PC-3 (cell line): ENCODE data around the gene TMEM131L. TPM values are rescaled to one million over a fixed set of nuclear protein-coding genes. Genes with fewer than 3 reads are reported as not detected.

Source experiments
- ATAC-seq: fragments of 200-7000 bp; cut with Tn5 transposase; 2 replicates; pipeline ENCODE4 v1.9.1; 2020; ENCODE audit warnings: mild to moderate bottlenecking, moderate library complexity
- BruUV-seq: library from RNA; stranded (reverse); fragments of 400-500 nt; replicated peaks from 2 replicates; lab custom pipeline; 2021; lab: Mats Ljungman, UMichigan
- CTCF ChIA-PET: fragments of 300-600 bp; sonication (Branson Sonifier 250); formaldehyde crosslinking; loops from one replicate; lab custom pipeline; 2022; ENCODE audit warnings: antibody characterized with exemption; lab: Charles Lee
- POLR2A ChIA-PET: fragments of 300-600 bp; sonication (Branson Sonifier 250); formaldehyde crosslinking; loops from one replicate; lab custom pipeline; 2022; ENCODE audit warnings: antibody characterized with exemption; ENCODE audit not compliant: unreplicated experiment; lab: Charles Lee
- DNase-seq: peaks from one replicate; pipeline ENCODE4 v3.0.0-alpha.2; 2015
- H2AFZ ChIP-seq: fragments of 300-600 bp; sonication (generic); 2 replicates; pipeline ENCODE4 v1.6.0; 2016; ENCODE audit warnings: antibody characterized with exemption, low read length
- H3F3A ChIP-seq: fragments of 300-600 bp; sonication (generic); one replicate; pipeline ENCODE4 v1.6.0; 2017; ENCODE audit warnings: antibody characterized with exemption, low read length, control low read depth, mild to moderate bottlenecking; ENCODE audit not compliant: unreplicated experiment
- H3K27ac ChIP-seq: fragments of 300-600 bp; sonication (generic); 2 replicates; pipeline ENCODE4 v1.5.1; 2016; ENCODE audit warnings: mild to moderate bottlenecking, low read length
- H3K27me3 ChIP-seq: fragments of 300-600 bp; sonication (generic); 2 replicates; pipeline ENCODE4 v1.6.1; 2016; ENCODE audit warnings: low read length, mixed read lengths
- H3K36me3 ChIP-seq: fragments of 300-600 bp; sonication (generic); 2 replicates; pipeline ENCODE4 v1.6.1; 2016; ENCODE audit warnings: low read depth, mixed run types, low read length, mixed read lengths
- H3K4me1 ChIP-seq: fragments of 300-600 bp; sonication (generic); 2 replicates; pipeline ENCODE4 v1.5.1; 2016; ENCODE audit warnings: low read length; ENCODE audit not compliant: insufficient read depth
- H3K4me2 ChIP-seq: fragments of 300-600 bp; sonication (generic); 2 replicates; pipeline ENCODE4 v1.6.0; 2016; ENCODE audit warnings: low read length
- H3K4me3 ChIP-seq: fragments of 300-600 bp; sonication (generic); 2 replicates; pipeline ENCODE4 v1.5.1; 2016; ENCODE audit warnings: mild to moderate bottlenecking, low read length, mixed read lengths
- H3K79me2 ChIP-seq: fragments of 300-600 bp; sonication (generic); 2 replicates; pipeline ENCODE4 v1.6.1; 2017; ENCODE audit warnings: low read length, mixed read lengths
- H3K9ac ChIP-seq: fragments of 300-600 bp; sonication (generic); 2 replicates; pipeline ENCODE4 v1.6.0; 2016; ENCODE audit warnings: mild to moderate bottlenecking, low read length
- H3K9me2 ChIP-seq: fragments of 300-600 bp; sonication (generic); replicated peaks from 2 replicates; pipeline ENCODE4 v1.6.1; 2016; ENCODE audit warnings: mixed run types, low read length, mixed read lengths
- H3K9me3 ChIP-seq: fragments of 300-600 bp; sonication (generic); 2 replicates; pipeline ENCODE4 v1.6.1; 2016; ENCODE audit warnings: low read length, mixed read lengths
- H4K20me1 ChIP-seq: fragments of 300-600 bp; sonication (generic); 2 replicates; pipeline ENCODE4 v1.6.1; 2016; ENCODE audit warnings: low read length, mixed read lengths
- CTCF ChIP-seq: fragments of 300-600 bp; sonication (generic); conservative IDR thresholded peaks from 2 replicates; pipeline ENCODE4 v1.5.1; 2017; ENCODE audit warnings: antibody characterized with exemption, low read depth, mild to moderate bottlenecking, low read length
- EZH2 ChIP-seq: fragments of 300-600 bp; sonication (generic); IDR thresholded peaks from one replicate; pipeline ENCODE4 v1.6.1; 2017; ENCODE audit warnings: antibody characterized with exemption, mild to moderate bottlenecking, low read length; ENCODE audit not compliant: unreplicated experiment
- EZH2phosphoT487 ChIP-seq: fragments of 300-600 bp; sonication (generic); IDR thresholded peaks from 2 replicates; pipeline ENCODE4 v1.6.1; 2018; ENCODE audit warnings: mild to moderate bottlenecking, antibody characterized with exemption, low read length, borderline replicate concordance
- intact Hi-C: fragments of 100-400 bp; cut with micrococcal nuclease; formaldehyde crosslinking; loops from 2 replicates; pipeline ENCODE4 v1.9.0; 2023
- total RNA-seq: library from RNA; depleted of rRNA; stranded (reverse); fragments of >200 nt; gene quantifications from 2 replicates; pipeline ENCODE4 v1.2.3, GENCODE V29; 2014

TMEM131L gene
- total RNA-seq, 1 experiment from 2014 or later = 7.7 TPM

- no peak overlapping the region for H3K9ac ChIP-seq
- BruUV-seq = no TSS peak
- no peak overlapping the region for H3K4me3 ChIP-seq
- H2AFZ ChIP-seq = no peak overlapping the region
- H3K4me1 ChIP-seq = no peaks in the 10 kb centered on the region; the same call in 1 of the 2 replicates
- ChIA-PET POLR2A (no interaction called here), CTCF (no interaction called here)
- H3K27ac ChIP-seq = no peak overlapping the region
- H3K9me2 ChIP-seq = no peaks in the 10 kb centered on the region
- ATAC-seq = no peak
- TF ChIP-seq EZH2 (no peak), EZH2phosphoT487 (no peak), CTCF (no peak)
- H3K36me3 ChIP-seq = no peaks in the 10 kb centered on the region
- no peaks in the 10 kb centered on the region for H3F3A ChIP-seq
- H3K27me3 ChIP-seq = no peaks in the 10 kb centered on the region
- no peak for DNase-seq
- no peak overlapping the region for H3K4me2 ChIP-seq
- no peaks in the 10 kb centered on the region for H3K9me3 ChIP-seq
- no peaks in the 10 kb centered on the region; the same call in 1 of the 2 replicates for H4K20me1 ChIP-seq
- intact Hi-C loops = no loop called here
- H3K79me2 ChIP-seq = no peaks in the 10 kb centered on the region
These were observed 71.4 kb downstream of the TMEM131L start for GRCh38 chr4:153537493-153537960.

GRCh38 chr4:153538487-153539357 is 72.6 kb downstream of the TMEM131L start:
- Histone ChIP-seq H3K4me2 (no peak overlapping the region), H3K4me3 (no peak overlapping the region)

More at GRCh38 chr4:153538487-153539357, 72.6 kb downstream of the TMEM131L start:
- Histone ChIP-seq H3K36me3 (no peaks in the 10 kb centered on the region), H3K9me3 (no peaks in the 10 kb centered on the region), H4K20me1 (no peaks in the 10 kb centered on the region; the same call in 1 of the 2 replicates), H3K27me3 (no peaks in the 10 kb centered on the region), H3K27ac (no peak overlapping the region), H3K79me2 (no peaks in the 10 kb centered on the region), H2AFZ (no peak overlapping the region), H3F3A (no peaks in the 10 kb centered on the region), H3K4me1 (no peaks in the 10 kb centered on the region; the same call in 1 of the 2 replicates), H3K9me2 (no peaks in the 10 kb centered on the region), H3K9ac (no peak overlapping the region)
- intact Hi-C loops = no loop called here
- POLR2A ChIA-PET = no interaction called here
- DNase-seq (no peak), ATAC-seq (no peak)
- BruUV-seq = no TSS peak
- CTCF ChIA-PET = no interaction called here
- TF ChIP-seq EZH2phosphoT487 (no peak), CTCF (no peak), EZH2 (no peak)
